K562 (cell line): ENCODE data around the gene CTBP2. TPM values are rescaled to one million over a fixed set of nuclear protein-coding genes. Genes with fewer than 3 reads are reported as not detected.

ENCODE experiments used
- ATAC-seq: fragments of 200-7000 bp; cut with Tn5 transposase; 3 replicates; pipeline ENCODE4 v1.9.1; 2020; ENCODE audit warnings: moderate library complexity
- BruUV-seq: library from RNA; stranded (reverse); fragments of 400-500 nt; replicated peaks from 2 replicates; lab custom pipeline; 2021; lab: Mats Ljungman, UMichigan
- CTCF ChIA-PET: fragments of 300-600 bp; formaldehyde crosslinking; extraction: SDS; loops from one replicate; lab custom pipeline; 2021; ENCODE audit warnings: low intra/inter-chr PET ratio; lab: Yijun Ruan, JAX
- POLR2A ChIA-PET: fragments of 300-600, 350-650 bp; sonication (Branson Sonifier 250); formaldehyde crosslinking; extraction: SDS; loops from one replicate; lab custom pipeline; 2021; ENCODE audit warnings: antibody characterized with exemption, inconsistent platforms; lab: Yijun Ruan, JAX
- DNase-seq, 4 experiments: peaks; one replicate each; pipeline versions ENCODE4 v3.0.0 to v3.0.0-alpha.2; 2011 to 2018; ENCODE audit warnings: low spot score in 3 of 4, mixed read lengths in 3 of 4; ENCODE audit errors: extremely low read depth in 1 of 4
- FAIRE-seq: peaks from 2 replicates; lab custom pipeline; 2011; peaks lifted over from hg19 to GRCh38; lab: Jason Lieb, UNC
- H2AFZ ChIP-seq: 2 replicates; pipeline ENCODE4 v1.6.0; 2011; ENCODE audit warnings: low read depth, low read length, control low read depth, inconsistent platforms
- H3K27ac ChIP-seq: fragments of 200-600 bp; 3 replicates; pipeline ENCODE4 v1.8.0; 2011; ENCODE audit warnings: low read depth, mild to moderate bottlenecking, control low read depth, inconsistent platforms, low read length, moderate library complexity, mixed read lengths; ENCODE audit errors: extremely low read depth
- H3K27me3 ChIP-seq, 2 experiments: fragments of 300-600 bp in 1 of 2; 2 replicates in 1 of 2; 3 replicates in 1 of 2; pipeline versions ENCODE4 v1.6.0 to v1.8.0; 2011; ENCODE audit warnings: inconsistent platforms in 2 of 2, low read length in 2 of 2, mild to moderate bottlenecking in 1 of 2, mixed read lengths in 1 of 2, moderate library complexity in 1 of 2; ENCODE audit not compliant: control insufficient read depth in 2 of 2, insufficient read depth in 2 of 2
- H3K36me3 ChIP-seq: fragments of 300-600 bp; 3 replicates; pipeline ENCODE4 v1.8.0; 2011; ENCODE audit warnings: mild to moderate bottlenecking, low read length, inconsistent platforms; ENCODE audit not compliant: control insufficient read depth, insufficient read depth
- H3K4me1 ChIP-seq, 2 experiments: fragments of 200-600 bp in 1 of 2; replicated peaks in 1 of 2; 2 replicates in 1 of 2; 3 replicates in 1 of 2; pipeline versions ENCODE4 v1.5.1 to v1.8.0; 2011; ENCODE audit warnings: inconsistent platforms in 2 of 2, low read length in 2 of 2, mild to moderate bottlenecking in 1 of 2, mixed read lengths in 1 of 2, moderate library complexity in 1 of 2; ENCODE audit not compliant: control insufficient read depth in 2 of 2, insufficient read depth in 2 of 2
- H3K4me2 ChIP-seq: 2 replicates; pipeline ENCODE4 v1.6.1; 2011; ENCODE audit warnings: low read length, control low read depth, inconsistent platforms, mixed read lengths; ENCODE audit not compliant: insufficient read depth
- H3K4me3 ChIP-seq: fragments of 200-600 bp; sonication (generic), shearing (Covaris generic); 2 replicates; pipeline ENCODE4 v1.5.1; 2016; ENCODE audit warnings: control low read depth, inconsistent platforms
- H3K79me2 ChIP-seq: fragments of 200-600 bp; 3 replicates; pipeline ENCODE4 v1.8.0; 2011; ENCODE audit warnings: low read length, inconsistent platforms; ENCODE audit not compliant: control insufficient read depth, insufficient read depth
- H3K9ac ChIP-seq, 2 experiments: 2 replicates each; pipeline versions ENCODE4 v1.6.0 to v1.6.1; 2011; ENCODE audit warnings: low read depth in 2 of 2, low read length in 2 of 2, control low read depth in 1 of 2, inconsistent platforms in 1 of 2, mild to moderate bottlenecking in 1 of 2, mixed read lengths in 1 of 2; ENCODE audit not compliant: insufficient read depth in 1 of 2
- H3K9me1 ChIP-seq: one replicate; pipeline ENCODE4 v1.6.0; 2011; ENCODE audit warnings: inconsistent platforms, mild to moderate bottlenecking, low read length, moderate library complexity; ENCODE audit not compliant: control insufficient read depth, insufficient read depth
- H3K9me3 ChIP-seq: replicated peaks from 2 replicates; pipeline ENCODE4 v1.5.1; 2011; ENCODE audit warnings: low read depth, low read length, inconsistent platforms; ENCODE audit not compliant: control insufficient read depth, insufficient read depth
- H4K20me1 ChIP-seq: replicated peaks from 2 replicates; pipeline ENCODE4 v1.6.1; 2011; ENCODE audit warnings: low read length, inconsistent platforms, mixed read lengths; ENCODE audit not compliant: control insufficient read depth, insufficient read depth
- CBX8 ChIP-seq: fragments of 200-600 bp; sonication (generic); IDR thresholded peaks from 2 replicates; pipeline ENCODE4 v1.6.1; 2012; ENCODE audit warnings: borderline replicate concordance, mixed run types, low read depth, mild to moderate bottlenecking, moderate library complexity, mixed read lengths, low read length, control low read depth, inconsistent platforms; ENCODE audit not compliant: poor library complexity, severe bottlenecking; ENCODE audit errors: extremely low read depth
- GABPA ChIP-seq: fragments of 200-800 bp; sonication (Bioruptor generic); conservative IDR thresholded peaks from 2 replicates; pipeline ENCODE4 v1.6.1; 2016; ENCODE audit warnings: low read depth, missing genetic modification characterization, missing compliant biosample characterization
- GTF2F1 ChIP-seq: IDR thresholded peaks from 2 replicates; pipeline ENCODE4 v1.6.1; 2011; ENCODE audit warnings: low read depth, low read length, improper control_type of control experiment
- HEY1 ChIP-seq: fragments of 250-450 bp; sonication (Bioruptor Pico); IDR thresholded peaks from 2 replicates; pipeline ENCODE4 v1.5.0; 2020; ENCODE audit warnings: mild to moderate bottlenecking, moderate library complexity, borderline replicate concordance
- NFIX ChIP-seq: fragments of 250-450 bp; sonication (Bioruptor Pico); IDR thresholded peaks from 2 replicates; pipeline ENCODE4 v1.4.0; 2020; ENCODE audit warnings: low read depth, mild to moderate bottlenecking, moderate library complexity
- ZNF431 ChIP-seq: sonication (generic); formaldehyde crosslinking; IDR thresholded peaks from 2 replicates; pipeline ENCODE4 v1.8.0; 2022; ENCODE audit warnings: mild to moderate bottlenecking, missing genetic modification reagents
- WGBS: fragments of 100-300 bp; shearing (Covaris generic); methylation state at CpG from one replicate; pipeline ENCODE4 v1.1.6; 2016; ENCODE audit warnings: low coverage, mixed read lengths; ENCODE audit not compliant: insufficient coverage; ENCODE audit errors: missing lambda C conversion rate; 5-methylcytosine and 5-hydroxymethylcytosine counted together
- in situ Hi-C: fragments of 300-500 bp; cut with MboI; formaldehyde crosslinking; loops from 4 replicates; pipeline ENCODE4 v1.15.0; 2018; ENCODE audit warnings: inconsistent platforms, mixed read lengths
- intact Hi-C: fragments of 100-400 bp; cut with micrococcal nuclease; formaldehyde crosslinking; loops from 2 replicates; pipeline ENCODE4 v1.14.2; 2022
- polyA plus RNA-seq, 8 experiments: library from polyadenylated mRNA; depleted of rRNA in 4 of 8; stranded (reverse) in 5 of 8; unstranded in 3 of 8; fragments of >200 nt; fragmentation: Nextera tagmentation in 2 of 8; fragmentation: Illumina TruSeq in 1 of 8; extraction: Ambion mirVana in 2 of 8; extraction: Trizol in 1 of 8; gene quantifications; 2 replicates each; pipeline versions ENCODE4 v1.2.1 to v1.2.3, GENCODE V29; 2011 to 2014; ENCODE audit warnings: inconsistent platforms in 1 of 8, missing spikeins in 1 of 8
- total RNA-seq, 7 experiments: library from RNA; depleted of rRNA in 6 of 7; stranded (reverse); fragments of >200 nt in 6 of 7; fragmentation: Illumina TruSeq in 2 of 7; extraction: Trizol in 2 of 7; gene quantifications; 2 replicates each; pipeline versions ENCODE4 v1.2.1 to v1.2.3, GENCODE V29; 2011 to 2021; ENCODE audit warnings: low replicate concordance in 1 of 7

CTBP2 gene
- total and polyA plus RNA-seq, 9 of the 15 experiments (the other 6 are each of a cell fraction or from before 2014, with no cell fraction given) = 1.3 to 8.8 (median 5.1) TPM

DNA sequence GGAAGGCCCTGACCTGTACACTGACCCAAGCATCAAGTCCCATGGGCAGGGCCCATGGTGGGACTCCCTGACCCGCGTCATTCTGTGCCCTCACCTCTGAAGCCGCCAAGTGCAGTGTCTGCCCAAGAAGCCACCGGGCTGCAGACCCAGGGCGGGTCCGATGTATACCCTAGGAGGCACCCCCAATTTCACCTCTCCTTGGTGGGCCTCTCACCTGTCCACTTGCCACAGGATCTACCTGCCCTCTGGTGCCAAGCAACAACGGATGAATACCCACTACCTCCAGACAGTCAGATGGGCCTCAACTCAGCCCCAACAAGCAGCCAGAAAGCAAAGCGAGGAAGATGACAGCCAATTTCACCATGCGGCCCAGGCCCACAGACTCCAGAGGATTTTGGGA lies 92.6 kb downstream of the CTBP2 start:
- Histone ChIP-seq H3K4me3 (no peak overlapping the region), H3K4me2 (no peak overlapping the region)
- FAIRE-seq (no peak), ATAC-seq (no peak)
- in situ Hi-C loops = no loop called here
- TF ChIP-seq HEY1 (CRISPR knock-in tag) (no peak), ZNF431 (no peak), CBX8 (no peak), GABPA (tag) (no peak), GTF2F1 (no peak), NFIX (CRISPR knock-in tag) (no peak)
- TF ChIP-seq, all 486 proteins: peak for 0
- H3K27me3 ChIP-seq = no peaks in the 10 kb centered on the region
- no peaks in the 10 kb centered on the region; a peak in 1 of 5 replicates for H3K4me1 ChIP-seq
- peaks cover 17% of the 10 kb centered on the region for H4K20me1 ChIP-seq
- no peaks in the 10 kb centered on the region for H3K9me1 ChIP-seq
- intact Hi-C loops = loop anchor here (5.0 kb wide), 1 partner anchor 90 kb away; no protein-coding TSS in a partner anchor
- POLR2A ChIA-PET = interaction anchor here (0.6 kb wide), 1 partner anchor 1339 kb away, joined by 3 read pairs; no protein-coding TSS in a partner anchor
- H3K27ac ChIP-seq = no peak overlapping the region
- H2AFZ ChIP-seq = no peak overlapping the region
- peaks cover 44% of the 10 kb centered on the region for H3K79me2 ChIP-seq
- no peak overlapping the region for H3K9ac ChIP-seq
- no peak for DNase-seq
- no peaks in the 10 kb centered on the region for H3K9me3 ChIP-seq
- CTCF ChIA-PET = no interaction called here
- H3K36me3 ChIP-seq = peaks cover 17% of the 10 kb centered on the region; the same call in 1 of the 3 replicates
- no TSS peak for BruUV-seq
- 93% methylated on average over 7 of the region's 9 CpGs for WGBS
